ENCODE measurements around the gene BCL2L13. TPM values are rescaled to one million over a fixed set of nuclear protein-coding genes. Genes with fewer than 3 reads are reported as not detected.

Gene BCL2L13
- total RNA-seq, 1 experiment from 2014 or later, result 38.1 TPM

- CTCF ChIA-PET, result no interaction called here
- H3K27ac Mint-ChIP-seq, result peak overlapping the region; percentile 85
- POLR2A ChIA-PET, result no interaction called here
These were observed 62.2 kb downstream of the BCL2L13 start for GRCh38 chr22:17700778-17701177.

More at GRCh38 chr22:17700778-17701177, 62.2 kb downstream of the BCL2L13 start:
- H3K4me1 Mint-ChIP-seq, result peaks cover 26% of the 10 kb centered on the region
- TF ChIP-seq ZNF425 (CRISPR knock-in tag; conservative IDR thresholded peaks at IDR 0.05) (no peak), E2F1 (CRISPR knock-in tag; IDR thresholded peaks at IDR 0.05) (no peak), E2F5 (CRISPR knock-in tag; IDR thresholded peaks at IDR 0.05) (no peak), GRHL2 (CRISPR knock-in tag; IDR thresholded peaks at IDR 0.05; ENCODE audit: insufficient replicate concordance, severe bottlenecking) (no peak), PRDM15 (CRISPR knock-in tag; IDR thresholded peaks at IDR 0.05) (no peak), ATF2 (CRISPR knock-in tag; IDR thresholded peaks at IDR 0.05; ENCODE audit: borderline replicate concordance, low read depth) (no peak), CDX4 (CRISPR knock-in tag; IDR thresholded peaks at IDR 0.05; ENCODE audit: borderline replicate concordance) (no peak), NFYB (CRISPR knock-in tag; conservative IDR thresholded peaks at IDR 0.05; ENCODE audit: low read depth) (no peak), MYBL2 (CRISPR knock-in tag; IDR thresholded peaks at IDR 0.05) (no peak), ZNF532 (CRISPR knock-in tag; IDR thresholded peaks at IDR 0.05; ENCODE audit: borderline replicate concordance) (no peak), ZNF671 (CRISPR knock-in tag; IDR thresholded peaks at IDR 0.05) (no peak), OVOL2 (CRISPR knock-in tag; IDR thresholded peaks at IDR 0.05; ENCODE audit: borderline replicate concordance) (no peak), SOX15 (CRISPR knock-in tag; IDR thresholded peaks at IDR 0.05) (no peak), ZNF232 (CRISPR knock-in tag; IDR thresholded peaks at IDR 0.05) (no peak), TP53 (CRISPR knock-in tag; IDR thresholded peaks at IDR 0.05) (no peak), ZNF396 (CRISPR knock-in tag; IDR thresholded peaks at IDR 0.05; ENCODE audit: borderline replicate concordance) (no peak), JUN (CRISPR knock-in tag; IDR thresholded peaks at IDR 0.05) (no peak), ELF4 (CRISPR knock-in tag; IDR thresholded peaks at IDR 0.05; ENCODE audit: low read depth) (no peak), JAZF1 (CRISPR knock-in tag; IDR thresholded peaks at IDR 0.05) (no peak)
- no peaks in the 10 kb centered on the region for H3K27me3 Mint-ChIP-seq (ENCODE audit: low read depth)
- ATAC-seq (no peak), DNase-seq (ENCODE audit: low spot score) (no peak)
- H3K36me3 Mint-ChIP-seq, result peaks cover 17% of the 10 kb centered on the region
- H3K9me3 Mint-ChIP-seq, result no peaks in the 10 kb centered on the region
- H3K4me3 Mint-ChIP-seq, result peak overlapping the region; percentile 10; the same call in 1 of the 2 replicates
